Loucy (cell line): Measurements from ENCODE around the gene VGF.

Source experiments
- H2AFZ ChIP-seq: fragments of 200-600 bp; sonication (generic); 2 replicates; pipeline ENCODE4 v1.6.0; 2016; ENCODE audit warnings: antibody characterized with exemption, mild to moderate bottlenecking, low read length, moderate library complexity
- H3F3A ChIP-seq: fragments of 200-600 bp; 2 replicates; pipeline ENCODE4 v1.6.0; 2016; ENCODE audit warnings: antibody characterized with exemption, low read depth, mild to moderate bottlenecking
- H3K27me3 ChIP-seq: fragments of 200-600 bp; sonication (generic); 2 replicates; pipeline ENCODE4 v1.6.1; 2014; ENCODE audit warnings: low read length, mild to moderate bottlenecking; ENCODE audit not compliant: insufficient read depth, poor library complexity, severe bottlenecking
- H3K36me3 ChIP-seq: fragments of 200-600 bp; sonication (generic); 2 replicates; pipeline ENCODE4 v1.6.1; 2016; ENCODE audit warnings: low read length; ENCODE audit not compliant: insufficient read depth
- H3K4me1 ChIP-seq: fragments of 200-600 bp; sonication (generic); 2 replicates; pipeline ENCODE4 v1.5.1; 2014; ENCODE audit warnings: low read length, mild to moderate bottlenecking; ENCODE audit not compliant: insufficient read depth, poor library complexity, severe bottlenecking
- H3K4me2 ChIP-seq: fragments of 200-600 bp; sonication (generic); 2 replicates; pipeline ENCODE4 v1.6.0; 2014; ENCODE audit warnings: antibody characterized with exemption, low read length, low read depth, mild to moderate bottlenecking; ENCODE audit not compliant: poor library complexity, severe bottlenecking
- H3K4me3 ChIP-seq: fragments of 200-600 bp; sonication (generic); 2 replicates; pipeline ENCODE4 v1.5.1; 2014; ENCODE audit warnings: low read length, mild to moderate bottlenecking, mixed read lengths; ENCODE audit not compliant: poor library complexity, severe bottlenecking
- H3K79me2 ChIP-seq: fragments of 200-600 bp; sonication (generic); 2 replicates; pipeline ENCODE4 v1.6.1; 2014; ENCODE audit warnings: low read length; ENCODE audit not compliant: insufficient read depth
- H3K9ac ChIP-seq: fragments of 200-600 bp; sonication (generic); 2 replicates; pipeline ENCODE4 v1.6.0; 2014; ENCODE audit warnings: mild to moderate bottlenecking, low read depth, low read length, moderate library complexity; ENCODE audit not compliant: poor library complexity, severe bottlenecking
- H3K9me2 ChIP-seq: fragments of 200-600 bp; sonication (generic); replicated peaks from 2 replicates; pipeline ENCODE4 v1.6.1; 2016; ENCODE audit warnings: low read depth, low read length, mixed read lengths
- H3K9me3 ChIP-seq: fragments of 200-600 bp; sonication (generic); 2 replicates; pipeline ENCODE4 v1.6.1; 2014; ENCODE audit warnings: mild to moderate bottlenecking, antibody characterized with exemption, low read length, low read depth; ENCODE audit not compliant: insufficient read depth
- H4K20me1 ChIP-seq: fragments of 200-600 bp; sonication (generic); 2 replicates; pipeline ENCODE4 v1.6.0; 2014; ENCODE audit warnings: antibody characterized with exemption, low read length, mild to moderate bottlenecking; ENCODE audit not compliant: insufficient read depth, poor library complexity, severe bottlenecking
- EZH2phosphoT487 ChIP-seq: fragments of 200-600 bp; IDR thresholded peaks from 2 replicates; pipeline ENCODE4 v1.6.1; 2018; ENCODE audit warnings: antibody characterized with exemption, mild to moderate bottlenecking, moderate library complexity, borderline replicate concordance
- TF ChIP-seq, protein P1 (sequence below): fragments of 200-600 bp; sonication (generic); conservative IDR thresholded peaks from 2 replicates; pipeline ENCODE4 v1.5.1; 2014; ENCODE audit warnings: mild to moderate bottlenecking, antibody characterized with exemption, low read length

The VGF gene

DNA sequence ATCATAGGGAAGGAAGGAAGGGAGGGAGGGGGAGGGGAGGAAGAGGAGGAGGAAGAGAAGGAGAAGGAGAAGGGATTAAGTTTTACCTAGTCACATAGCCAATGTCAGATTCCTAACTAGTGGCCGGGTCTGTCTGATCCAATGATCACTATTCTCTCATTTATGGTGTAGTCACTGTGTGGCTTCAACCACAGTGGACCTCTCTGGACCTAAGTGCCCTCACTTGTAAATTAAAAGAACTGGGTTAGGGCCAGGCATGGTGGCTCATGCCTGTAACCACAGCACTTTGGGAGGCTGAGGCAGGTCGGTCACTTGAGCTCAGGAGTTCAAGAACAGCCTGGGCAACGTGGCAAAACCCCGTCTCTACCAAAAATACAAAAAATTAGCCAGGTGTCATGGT lies 45.1 kb downstream of the VGF start:
- H3K9ac ChIP-seq, result no peak overlapping the region
- H3K4me2 ChIP-seq, result no peak overlapping the region
- no peak overlapping the region for H2AFZ ChIP-seq
- peaks cover 18% of the 10 kb centered on the region for H3K4me1 ChIP-seq
- TF ChIP-seq, protein P1, sequence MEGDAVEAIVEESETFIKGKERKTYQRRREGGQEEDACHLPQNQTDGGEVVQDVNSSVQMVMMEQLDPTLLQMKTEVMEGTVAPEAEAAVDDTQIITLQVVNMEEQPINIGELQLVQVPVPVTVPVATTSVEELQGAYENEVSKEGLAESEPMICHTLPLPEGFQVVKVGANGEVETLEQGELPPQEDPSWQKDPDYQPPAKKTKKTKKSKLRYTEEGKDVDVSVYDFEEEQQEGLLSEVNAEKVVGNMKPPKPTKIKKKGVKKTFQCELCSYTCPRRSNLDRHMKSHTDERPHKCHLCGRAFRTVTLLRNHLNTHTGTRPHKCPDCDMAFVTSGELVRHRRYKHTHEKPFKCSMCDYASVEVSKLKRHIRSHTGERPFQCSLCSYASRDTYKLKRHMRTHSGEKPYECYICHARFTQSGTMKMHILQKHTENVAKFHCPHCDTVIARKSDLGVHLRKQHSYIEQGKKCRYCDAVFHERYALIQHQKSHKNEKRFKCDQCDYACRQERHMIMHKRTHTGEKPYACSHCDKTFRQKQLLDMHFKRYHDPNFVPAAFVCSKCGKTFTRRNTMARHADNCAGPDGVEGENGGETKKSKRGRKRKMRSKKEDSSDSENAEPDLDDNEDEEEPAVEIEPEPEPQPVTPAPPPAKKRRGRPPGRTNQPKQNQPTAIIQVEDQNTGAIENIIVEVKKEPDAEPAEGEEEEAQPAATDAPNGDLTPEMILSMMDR, result no peak
- TF ChIP-seq EZH2phosphoT487, result no peak
- no peak overlapping the region for H3K4me3 ChIP-seq
- H3K36me3 ChIP-seq, result no peaks in the 10 kb centered on the region
- H3F3A ChIP-seq, result no peaks in the 10 kb centered on the region
- no peaks in the 10 kb centered on the region for H3K27me3 ChIP-seq
- H4K20me1 ChIP-seq, result no peaks in the 10 kb centered on the region
- H3K9me2 ChIP-seq, result no peaks in the 10 kb centered on the region
- no peaks in the 10 kb centered on the region for H3K79me2 ChIP-seq
- H3K9me3 ChIP-seq, result no peaks in the 10 kb centered on the region

DNA sequence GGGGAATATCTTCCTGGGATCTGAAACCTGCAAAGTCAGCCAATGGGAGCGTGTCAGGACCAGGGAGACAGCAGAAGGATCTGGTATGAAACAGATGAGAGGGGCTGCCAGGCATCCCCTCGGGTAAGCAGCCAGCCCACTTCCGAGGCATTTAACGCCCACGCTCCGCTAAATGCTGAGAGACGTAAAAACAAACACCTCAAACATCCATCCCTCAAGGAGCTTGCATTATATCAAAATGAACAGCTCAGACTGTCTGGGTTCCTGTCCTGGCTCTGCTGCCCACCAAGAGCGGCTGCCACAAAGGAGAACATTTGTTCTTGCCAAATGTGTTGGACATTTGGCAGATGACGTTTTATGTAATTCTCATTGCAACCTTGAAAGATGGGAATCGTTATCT lies 45.5 kb downstream of the VGF start:
- Histone ChIP-seq H3K9me2 (no peaks in the 10 kb centered on the region), H3K4me1 (peaks cover 13% of the 10 kb centered on the region), H2AFZ (no peak overlapping the region), H3K9me3 (no peaks in the 10 kb centered on the region), H3K4me2 (no peak overlapping the region), H3K27me3 (no peaks in the 10 kb centered on the region), H3K36me3 (no peaks in the 10 kb centered on the region), H3K79me2 (no peaks in the 10 kb centered on the region), H3K9ac (no peak overlapping the region), H3K4me3 (no peak overlapping the region), H4K20me1 (no peaks in the 10 kb centered on the region), H3F3A (no peaks in the 10 kb centered on the region)
- TF ChIP-seq EZH2phosphoT487, result no peak
- TF ChIP-seq, protein P1, result no peak

DNA sequence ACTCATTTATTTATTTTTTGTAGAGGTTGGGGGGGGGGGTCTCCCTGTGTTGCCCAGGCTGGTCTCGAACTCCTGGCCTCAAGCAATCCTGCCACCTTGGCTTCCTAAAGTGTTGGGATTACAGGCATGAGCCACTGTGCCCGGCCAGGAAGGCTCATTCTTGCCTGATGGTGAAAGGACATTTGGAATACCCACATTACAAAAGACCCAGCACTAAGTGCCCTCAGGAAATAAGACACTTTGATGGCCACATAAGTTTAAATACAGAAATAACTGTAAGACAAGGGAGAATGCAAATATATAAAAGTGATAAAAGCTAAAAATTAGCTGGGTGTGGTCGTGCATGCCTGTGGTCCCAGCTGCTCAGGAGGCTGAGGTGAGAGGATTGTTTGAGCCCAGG lies 46.5 kb downstream of the VGF start:
- Histone ChIP-seq H4K20me1 (no peaks in the 10 kb centered on the region), H3K27me3 (no peaks in the 10 kb centered on the region), H3K36me3 (no peaks in the 10 kb centered on the region), H2AFZ (no peak overlapping the region), H3K4me2 (no peak overlapping the region), H3K4me1 (peaks cover 3% of the 10 kb centered on the region), H3K9ac (no peak overlapping the region), H3K4me3 (no peak overlapping the region), H3K9me3 (no peaks in the 10 kb centered on the region), H3K9me2 (no peaks in the 10 kb centered on the region), H3F3A (no peaks in the 10 kb centered on the region), H3K79me2 (no peaks in the 10 kb centered on the region)
- no peak for TF ChIP-seq EZH2phosphoT487
- TF ChIP-seq, protein P1, result no peak
